Esophagus (tissue), 2 donors: Measurements from ENCODE around the gene TNFRSF12A. TPM values are rescaled to one million over a fixed set of nuclear protein-coding genes. Genes with fewer than 3 reads are reported as not detected.

Experiments
- H3K27ac ChIP-seq, 2 donors: one replicate each; pipeline ENCODE4 v1.5.1; 2013; ENCODE audit warnings: low read depth in 2 of 2, mild to moderate bottlenecking in 2 of 2, inconsistent platforms in 1 of 2, low read length in 1 of 2, moderate library complexity in 1 of 2
- H3K27me3 ChIP-seq, 2 donors: one replicate each; pipeline ENCODE4 v1.6.1; 2013; ENCODE audit warnings: low read length in 2 of 2, control low read depth in 1 of 2, mild to moderate bottlenecking in 1 of 2; ENCODE audit not compliant: insufficient read depth in 2 of 2, control insufficient read depth in 1 of 2
- H3K36me3 ChIP-seq, 2 donors: one replicate each; pipeline ENCODE4 v1.6.1; 2013; ENCODE audit warnings: low read length in 1 of 2; ENCODE audit not compliant: control insufficient read depth in 2 of 2, insufficient read depth in 2 of 2
- H3K4me1 ChIP-seq, 2 donors: one replicate each; pipeline ENCODE4 v1.6.1; 2013; ENCODE audit warnings: low read length in 1 of 2; ENCODE audit not compliant: control insufficient read depth in 2 of 2, insufficient read depth in 2 of 2
- H3K4me3 ChIP-seq, 2 donors: one replicate each; pipeline ENCODE4 v1.5.1; 2013; ENCODE audit warnings: low read length in 2 of 2, mild to moderate bottlenecking in 2 of 2, low read depth in 1 of 2, moderate library complexity in 1 of 2
- H3K9me3 ChIP-seq, 2 donors: one replicate each; pipeline ENCODE4 v1.6.1; 2013; ENCODE audit warnings: mild to moderate bottlenecking in 2 of 2, low read depth in 1 of 2, low read length in 1 of 2, moderate library complexity in 1 of 2; ENCODE audit not compliant: control insufficient read depth in 2 of 2, insufficient read depth in 1 of 2
- WGBS, 2 donors: extraction: QIAGEN DNeasy Blood & Tissue Kit; methylation state at CpG; one replicate each; pipeline ENCODE4 v1.1.7; 2013; 5-methylcytosine and 5-hydroxymethylcytosine counted together
- polyA plus RNA-seq, 2 donors: library from polyadenylated mRNA; stranded (reverse); fragments of 200-250 nt; gene quantifications; one replicate each; pipeline ENCODE4 v1.2.3, GENCODE V29; 2013
- donor health status: healthy with polysubstance abuse.
- donor health status: Bipolar disorder and iron deficiency.

TNFRSF12A gene
- polyA plus RNA-seq, 2 donors: 16.6 to 21.1 TPM

- Histone ChIP-seq H3K36me3 (no peaks in the 10 kb centered on the region), H3K4me3 (no peak overlapping the region), H3K9me3 (no peaks in the 10 kb centered on the region), H3K27ac (no peak overlapping the region), H3K27me3 (no peaks in the 10 kb centered on the region), H3K4me1 (peaks cover 0 to 4% of the 10 kb centered on the region in 2 donors)
- WGBS, 2 donors: 75 to 79% methylated on average over 11 to 13 of the region's 13 CpGs
Measured at GRCh38 chr16:2996298-2996697, 23.9 kb upstream of the TNFRSF12A start.

DNA sequence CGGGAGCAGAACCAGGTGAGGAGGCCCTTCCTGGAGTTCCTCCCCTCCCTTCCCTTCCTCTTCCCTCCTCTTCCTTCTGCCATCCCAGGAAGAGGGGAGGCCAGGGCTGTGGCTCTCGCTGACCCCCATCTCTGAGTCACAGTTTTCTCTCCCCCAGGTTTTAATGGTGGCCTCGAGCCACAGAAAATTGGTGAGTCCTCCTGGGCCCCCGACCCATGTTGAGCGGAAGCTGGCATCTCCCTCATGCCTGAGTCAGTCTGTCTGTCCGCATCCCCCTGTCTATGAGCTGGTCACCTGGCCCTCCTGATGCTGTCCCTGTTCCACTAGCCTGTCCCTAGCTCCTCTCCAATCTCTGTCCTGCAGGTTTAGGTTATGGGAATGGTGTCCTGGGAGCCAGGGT, 20.2 kb upstream of the TNFRSF12A start:
- H3K36me3 ChIP-seq: no peaks in the 10 kb centered on the region
- 85% methylated on average over 6 of the region's 6 CpGs for WGBS, 2 donors
- H3K4me1 ChIP-seq: peaks cover 0 to under 1% of the 10 kb centered on the region in 2 donors
- no peak overlapping the region for H3K27ac ChIP-seq
- H3K27me3 ChIP-seq: no peaks in the 10 kb centered on the region
- H3K4me3 ChIP-seq: no peak overlapping the region
- H3K9me3 ChIP-seq: no peaks in the 10 kb centered on the region

GRCh38 chr16:3000540-3000939, 19.6 kb upstream of the TNFRSF12A start:
- 73 to 80% methylated on average over 4 of the region's 4 CpGs for WGBS, 2 donors
- Histone ChIP-seq H3K36me3 (no peaks in the 10 kb centered on the region), H3K4me1 (peaks cover 0 to 2% of the 10 kb centered on the region in 2 donors), H3K9me3 (no peaks in the 10 kb centered on the region), H3K27ac (no peak overlapping the region), H3K4me3 (no peak overlapping the region), H3K27me3 (no peaks in the 10 kb centered on the region)

GRCh38 chr16:3001316-3001715, 18.9 kb upstream of the TNFRSF12A start:
- Histone ChIP-seq H3K4me1 (peaks cover 0 to 2% of the 10 kb centered on the region in 2 donors), H3K4me3 (no peak overlapping the region), H3K9me3 (no peaks in the 10 kb centered on the region), H3K27me3 (no peaks in the 10 kb centered on the region), H3K27ac (no peak overlapping the region), H3K36me3 (no peaks in the 10 kb centered on the region)
- 71 to 83% methylated on average over 12 of the region's 12 CpGs for WGBS, 2 donors

DNA sequence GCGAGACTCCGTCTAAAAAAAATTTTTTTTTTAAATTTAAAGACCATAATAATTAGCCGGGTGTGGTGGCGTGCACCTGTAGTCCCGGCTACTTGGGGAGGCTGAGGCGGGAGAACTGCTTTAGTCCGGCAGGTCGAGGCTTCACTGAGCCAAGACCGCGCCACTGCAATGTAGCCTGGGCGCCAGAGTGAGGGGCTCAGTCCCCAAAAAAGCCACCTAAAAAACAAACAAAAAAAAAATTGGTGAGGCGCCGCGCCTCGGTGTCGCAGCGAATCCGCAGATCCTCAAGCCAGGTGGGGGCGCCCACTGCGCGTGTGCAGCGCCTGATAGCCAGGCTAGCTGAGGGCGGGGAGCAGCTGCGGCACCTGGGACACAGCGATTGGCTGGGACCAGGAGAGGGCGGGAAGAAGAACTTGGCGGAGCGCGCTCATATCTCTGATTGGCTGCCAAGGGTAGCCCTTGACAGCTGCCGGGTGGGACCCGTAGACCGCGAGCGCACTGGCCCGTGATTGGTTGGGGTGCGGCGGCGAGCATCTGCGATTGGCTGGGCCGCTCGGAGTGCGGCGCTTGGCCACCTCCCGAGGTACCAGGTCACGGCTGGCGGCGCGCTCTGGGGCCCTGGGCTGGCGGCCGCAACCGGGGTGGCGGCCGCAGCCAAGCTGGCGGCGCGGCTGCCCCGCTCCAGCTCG, 16.4 kb upstream of the TNFRSF12A start:
- WGBS, 2 donors: 9 to 12% methylated on average over 38 to 58 of the region's 58 CpGs
- Histone ChIP-seq H3K27ac (no peak overlapping the region), H3K27me3 (no peaks in the 10 kb centered on the region), H3K4me1 (peaks cover 0 to 2% of the 10 kb centered on the region in 2 donors), H3K4me3 (peak overlapping the region in 1 of 2 donors; percentile 66), H3K9me3 (no peaks in the 10 kb centered on the region), H3K36me3 (no peaks in the 10 kb centered on the region)

GRCh38 chr16:3004319-3004718, 15.8 kb upstream of the TNFRSF12A start:
- no peaks in the 10 kb centered on the region for H3K36me3 ChIP-seq
- peak overlapping the region in 1 of 2 donors; percentile 66 for H3K4me3 ChIP-seq
- peak overlapping the region in 1 of 2 donors; percentile 26 for H3K27ac ChIP-seq
- peaks cover 0 to 2% of the 10 kb centered on the region in 2 donors for H3K4me1 ChIP-seq
- H3K9me3 ChIP-seq: no peaks in the 10 kb centered on the region
- WGBS, 2 donors: 1% methylated on average over 18 to 66 of the region's 67 CpGs
- no peaks in the 10 kb centered on the region for H3K27me3 ChIP-seq

DNA sequence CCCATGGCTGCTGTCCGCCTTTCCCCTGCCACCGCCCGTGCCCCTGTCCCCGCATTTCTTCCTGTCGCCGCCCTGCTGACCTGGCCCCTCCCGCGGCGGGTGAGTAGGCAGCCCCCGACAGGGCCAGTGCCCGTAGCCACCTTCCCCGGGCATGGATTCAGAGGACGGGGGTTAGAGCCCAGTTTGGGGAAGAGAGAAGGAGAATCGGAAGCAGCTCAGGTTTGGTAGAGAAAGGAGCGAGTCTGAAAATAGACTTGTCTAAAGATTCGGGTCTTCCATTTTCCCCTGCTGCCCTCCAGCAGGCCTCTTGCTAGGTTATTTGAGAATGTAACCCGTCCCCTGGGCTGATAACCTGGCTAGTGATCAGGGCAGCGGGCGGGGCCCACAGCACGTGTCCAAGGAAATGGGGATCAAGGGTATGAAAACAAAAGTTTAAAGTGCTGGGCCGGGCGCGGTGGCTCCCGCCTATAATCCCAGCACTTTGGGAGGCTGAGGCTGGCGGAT, 15.3 kb upstream of the TNFRSF12A start:
- 7 to 8% methylated on average over 25 of the region's 25 CpGs for WGBS, 2 donors
- no peak overlapping the region for H3K27ac ChIP-seq
- H3K4me3 ChIP-seq: peak overlapping the region; percentile 20 to 66
- H3K27me3 ChIP-seq: no peaks in the 10 kb centered on the region
- no peaks in the 10 kb centered on the region for H3K36me3 ChIP-seq
- peaks cover 0 to 2% of the 10 kb centered on the region in 2 donors for H3K4me1 ChIP-seq
- H3K9me3 ChIP-seq: no peaks in the 10 kb centered on the region

DNA sequence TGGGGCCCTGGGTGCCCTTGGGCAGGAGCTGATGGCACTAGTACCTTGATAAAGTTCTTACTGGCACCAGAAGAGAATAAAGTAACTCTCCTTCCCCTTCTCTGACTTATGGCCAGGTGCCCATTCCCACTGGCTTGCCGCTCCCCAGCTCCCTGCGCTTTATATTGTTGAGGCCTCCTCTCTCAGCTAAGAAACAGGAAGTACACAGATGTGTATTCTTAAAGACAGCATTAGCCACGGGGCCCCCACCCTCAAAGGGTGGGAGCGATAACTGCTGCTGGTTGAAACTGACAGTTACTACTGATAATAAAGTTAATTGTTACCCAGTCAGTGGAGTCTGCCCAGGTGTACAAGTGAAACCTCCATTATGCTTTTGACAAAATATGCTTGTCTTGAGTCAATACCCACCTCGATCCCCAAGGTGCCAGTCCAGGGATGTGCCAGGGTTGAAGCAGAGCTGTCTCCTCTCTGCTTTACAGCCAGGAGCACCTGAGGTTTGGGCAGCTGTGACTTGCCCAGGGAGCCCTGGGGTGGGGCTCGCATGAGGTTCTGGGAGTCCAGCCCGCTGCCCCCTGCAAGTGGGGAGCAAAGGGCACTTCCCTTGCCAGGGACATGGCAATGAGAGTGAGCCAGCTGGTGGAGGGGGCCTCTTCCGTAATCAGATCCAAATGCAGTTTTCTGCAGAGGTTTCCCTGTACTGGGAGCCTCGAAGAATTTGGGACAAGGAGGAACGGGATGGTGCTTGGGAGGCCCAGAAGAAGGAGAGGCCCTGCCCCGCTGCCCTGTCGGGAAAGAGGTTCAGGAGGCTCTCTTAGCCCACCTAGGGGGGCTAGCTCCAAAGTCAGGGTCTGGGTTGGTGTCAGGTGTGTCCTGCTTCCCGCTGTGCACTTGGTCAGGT, 12.9 kb upstream of the TNFRSF12A start:
- H3K36me3 ChIP-seq: no peaks in the 10 kb centered on the region
- no peak overlapping the region for H3K4me3 ChIP-seq
- 52 to 67% methylated on average over 13 of the region's 13 CpGs for WGBS, 2 donors
- H3K27ac ChIP-seq: no peak overlapping the region
- peaks cover 0 to 4% of the 10 kb centered on the region in 2 donors for H3K27me3 ChIP-seq
- H3K9me3 ChIP-seq: no peaks in the 10 kb centered on the region
- peaks cover 0 to 2% of the 10 kb centered on the region in 2 donors for H3K4me1 ChIP-seq

GRCh38 chr16:3007957-3008689, 12.0 kb upstream of the TNFRSF12A start:
- Histone ChIP-seq H3K27ac (no peak overlapping the region), H3K27me3 (peaks cover 0 to 4% of the 10 kb centered on the region in 2 donors), H3K4me3 (no peak overlapping the region), H3K4me1 (peaks cover 0 to 2% of the 10 kb centered on the region in 2 donors), H3K36me3 (no peaks in the 10 kb centered on the region), H3K9me3 (no peaks in the 10 kb centered on the region)
- WGBS, 2 donors: 34 to 47% methylated on average over 17 of the region's 17 CpGs
